OCI-M2 (cell line): ENCODE results near the gene SLC29A3.
"Not testable (repeated sequence)": the region's sequence is repeated elsewhere in the genome, so short reads cannot be mapped to it uniquely, and the experiment has no call there.

Experiments
- DNase-seq: peaks from one replicate; lab custom pipeline; 2025; ENCODE audit not compliant: unreplicated experiment; lab: John Stamatoyannopoulos, UW

The SLC29A3 gene

DNA sequence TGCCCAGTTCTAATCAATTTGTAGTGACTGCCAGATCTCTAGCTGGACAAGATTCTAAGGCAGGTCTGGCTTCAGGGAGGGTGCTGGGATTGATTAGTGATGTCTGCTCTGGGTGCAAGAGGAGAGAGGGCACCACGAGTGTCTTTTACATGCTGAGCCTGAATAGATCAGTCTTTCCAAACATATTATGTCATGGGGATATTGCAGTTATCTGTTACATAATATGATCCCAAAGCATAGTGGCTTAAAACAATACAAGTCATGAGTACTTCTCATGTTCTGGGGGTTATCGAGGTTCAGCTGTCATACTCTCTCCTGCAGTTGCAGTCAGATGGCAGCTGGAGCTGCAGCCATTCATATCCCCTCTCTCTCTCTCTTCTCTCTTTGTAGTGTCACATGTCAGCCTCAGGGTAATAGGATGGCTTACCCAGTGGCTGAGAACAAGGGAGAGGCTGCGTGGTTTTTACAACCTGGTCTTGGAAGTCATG lies 26.0 kb downstream of the SLC29A3 start:
- no peak for DNase-seq

- no peak for DNase-seq
Measured at GRCh38 chr10:71345694-71346093, 26.6 kb downstream of the SLC29A3 start.

DNA sequence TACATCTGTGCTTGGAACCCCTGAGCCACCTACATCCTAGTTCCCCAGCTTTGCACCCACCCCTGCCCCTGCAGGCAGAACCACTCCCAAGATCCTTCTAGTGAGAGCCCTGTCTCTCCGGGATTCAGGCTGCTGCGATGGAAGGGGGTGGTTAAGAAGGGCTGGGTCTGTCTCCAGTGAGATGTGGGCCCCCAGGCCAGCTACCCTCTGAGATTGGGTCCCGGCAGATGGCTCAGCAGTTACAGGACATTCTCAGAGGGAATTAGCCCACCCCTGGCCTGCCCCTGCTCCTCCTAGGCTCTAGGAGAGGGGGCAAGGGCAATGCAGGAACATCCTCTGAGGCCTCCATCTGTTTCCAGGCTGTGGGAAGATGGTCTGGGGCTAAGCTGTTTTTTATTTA lies 27.7 kb downstream of the SLC29A3 start:
- DNase-seq: no peak

- no peak for DNase-seq
Measured at GRCh38 chr10:71347587-71348395, 28.7 kb downstream of the SLC29A3 start.

GRCh38 chr10:71348850-71349249 lies 29.8 kb downstream of the SLC29A3 start:
- DNase-seq: no peak

DNA sequence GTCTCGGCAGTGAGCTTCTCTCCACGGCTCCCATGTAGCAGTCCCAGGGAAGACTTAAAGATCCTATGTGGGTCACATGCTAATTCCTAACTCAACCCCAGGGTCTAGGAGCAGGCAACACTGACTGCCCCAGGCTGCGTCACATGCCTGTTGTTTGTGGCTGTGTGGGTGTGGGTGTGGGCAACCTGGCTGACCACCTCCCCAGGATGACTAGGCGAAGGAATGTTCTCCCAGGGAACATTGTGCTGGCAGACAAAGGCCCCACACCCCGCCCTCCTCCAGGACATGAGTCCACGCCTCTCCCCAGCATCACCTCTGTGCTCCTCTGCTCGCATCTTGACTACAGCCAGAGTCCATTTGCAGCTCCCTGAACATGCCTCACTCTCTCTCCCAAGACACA lies 30.3 kb downstream of the SLC29A3 start:
- DNase-seq: no peak

- no peak for DNase-seq
Measured at GRCh38 chr10:71351087-71351486, 32.0 kb downstream of the SLC29A3 start.

GRCh38 chr10:71351628-71352319 lies 32.7 kb downstream of the SLC29A3 start:
- DNase-seq: no peak

DNA sequence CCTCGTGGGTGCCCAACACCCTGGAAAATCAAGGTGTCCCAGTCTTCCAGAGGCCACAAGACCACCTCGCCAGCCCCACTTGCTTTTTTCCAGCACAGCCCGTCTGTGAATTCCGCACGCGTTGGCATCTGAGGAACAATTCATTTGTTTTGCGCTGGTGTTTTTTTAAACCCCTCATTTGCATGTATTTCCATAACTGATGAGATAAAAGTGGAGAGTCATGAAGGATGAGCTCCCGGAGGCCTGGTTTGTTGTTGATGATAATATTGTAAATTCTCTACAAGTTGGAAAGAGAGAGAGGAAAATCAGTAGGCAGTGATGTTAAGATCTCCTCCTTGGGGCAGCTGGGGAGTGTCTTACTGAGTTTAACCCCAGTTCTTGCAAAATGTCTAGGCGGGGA lies 34.6 kb downstream of the SLC29A3 start:
- no peak for DNase-seq

DNA sequence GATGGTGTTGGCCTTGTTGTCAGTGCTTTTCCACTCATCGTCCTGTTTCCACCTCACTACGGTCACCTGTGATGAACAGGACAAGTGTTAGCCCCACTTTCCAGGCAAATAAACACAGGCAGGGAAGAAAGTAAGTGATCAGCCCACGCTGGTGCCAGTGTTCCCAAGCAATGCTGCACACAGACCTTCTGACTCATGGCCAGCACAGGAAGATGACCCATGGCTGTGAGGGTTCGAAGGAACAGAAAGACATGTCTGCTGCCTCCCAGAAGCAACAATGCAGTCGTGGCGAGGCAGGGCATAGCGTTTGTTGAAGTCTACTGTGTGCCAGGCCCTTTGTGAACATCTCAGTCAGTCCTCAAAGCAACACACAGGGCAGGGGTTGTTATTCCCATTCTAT lies 35.7 kb downstream of the SLC29A3 start:
- DNase-seq: no peak

- no peak for DNase-seq
Measured at GRCh38 chr10:71355886-71356285, 36.8 kb downstream of the SLC29A3 start.

DNA sequence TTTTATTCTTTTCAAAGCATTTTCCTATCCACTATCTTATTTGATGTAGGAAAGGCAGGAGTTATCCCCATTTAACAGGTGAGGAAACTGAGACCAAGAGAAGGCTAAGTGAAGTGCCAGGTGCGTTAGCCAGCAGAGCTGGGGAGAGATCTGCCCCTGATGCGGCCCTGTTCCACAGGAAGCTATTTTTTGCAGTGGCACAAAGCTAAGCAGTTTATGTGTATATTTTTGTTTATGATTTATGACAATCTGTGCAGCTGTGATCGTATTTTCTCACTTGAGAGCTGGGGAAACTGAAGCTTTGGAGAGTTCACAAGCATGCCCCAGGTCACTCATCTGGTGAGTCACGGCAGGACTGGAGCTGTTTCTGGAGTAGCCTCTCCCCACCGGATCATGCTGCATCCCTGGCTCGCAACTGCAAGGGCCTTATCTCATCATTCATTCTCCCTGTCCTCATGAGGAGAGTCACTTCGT lies 38.8 kb downstream of the SLC29A3 start:
- DNase-seq: no peak

DNA sequence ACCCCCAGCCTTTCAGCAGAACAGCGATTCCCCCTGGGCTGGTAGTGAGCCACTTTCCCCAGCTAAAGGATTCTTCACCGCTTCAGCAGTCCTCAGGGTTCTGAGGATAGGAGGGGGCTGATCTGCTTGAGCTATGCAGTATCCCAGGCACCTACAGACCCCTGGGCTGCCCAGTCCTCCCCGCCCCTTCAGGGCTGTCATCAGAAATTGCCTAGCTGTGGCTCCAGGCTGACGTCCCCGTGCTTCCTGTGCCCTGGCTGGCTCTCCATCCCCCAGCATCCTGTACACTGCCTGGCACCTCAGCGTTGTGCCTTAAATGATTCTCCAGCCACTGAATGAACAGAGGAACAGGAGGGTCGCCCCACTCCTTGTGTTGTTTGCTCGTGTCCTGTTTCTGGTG lies 39.2 kb downstream of the SLC29A3 start:
- no peak for DNase-seq

DNA sequence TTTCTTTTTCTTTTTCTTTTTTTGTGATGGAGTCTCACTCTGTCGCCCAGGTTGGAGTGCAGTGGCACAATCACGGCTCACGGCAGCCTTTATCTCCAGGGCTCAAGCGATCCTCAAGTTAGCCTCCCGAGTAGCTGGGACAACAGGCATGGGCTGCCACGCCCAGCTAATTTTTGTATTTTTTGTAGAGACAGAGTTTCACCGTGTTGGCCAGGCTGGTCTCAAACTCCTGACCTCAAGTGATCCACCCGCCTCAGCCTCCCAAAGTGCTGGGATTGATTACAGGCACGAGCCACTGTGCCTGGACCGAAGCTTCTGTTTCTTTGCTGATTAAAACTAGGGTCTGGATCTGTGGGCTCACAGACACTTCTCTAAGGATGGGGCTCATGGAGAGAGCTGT lies 39.8 kb downstream of the SLC29A3 start:
- not testable (repeated sequence) for DNase-seq

GRCh38 chr10:71359364-71360046 lies 40.4 kb downstream of the SLC29A3 start:
- no peak for DNase-seq

DNA sequence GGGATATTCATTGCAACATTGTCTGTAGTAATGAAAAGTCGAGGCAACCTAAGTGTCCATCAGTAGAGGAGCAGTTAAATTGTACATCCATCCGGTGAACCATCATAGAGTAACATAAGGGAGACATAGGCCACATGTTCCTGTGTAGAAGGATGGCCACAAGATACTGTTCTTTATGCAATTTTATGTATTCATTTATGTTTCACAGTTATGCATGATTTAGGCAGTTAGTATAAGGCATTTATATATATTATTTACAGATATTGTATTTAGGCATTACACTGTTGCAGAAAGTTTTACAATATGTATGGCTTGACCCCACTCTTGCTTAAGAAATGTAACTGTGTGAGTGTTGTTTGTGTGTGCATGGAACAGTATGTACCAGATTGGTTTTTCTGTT lies 41.7 kb downstream of the SLC29A3 start:
- DNase-seq: no peak

DNA sequence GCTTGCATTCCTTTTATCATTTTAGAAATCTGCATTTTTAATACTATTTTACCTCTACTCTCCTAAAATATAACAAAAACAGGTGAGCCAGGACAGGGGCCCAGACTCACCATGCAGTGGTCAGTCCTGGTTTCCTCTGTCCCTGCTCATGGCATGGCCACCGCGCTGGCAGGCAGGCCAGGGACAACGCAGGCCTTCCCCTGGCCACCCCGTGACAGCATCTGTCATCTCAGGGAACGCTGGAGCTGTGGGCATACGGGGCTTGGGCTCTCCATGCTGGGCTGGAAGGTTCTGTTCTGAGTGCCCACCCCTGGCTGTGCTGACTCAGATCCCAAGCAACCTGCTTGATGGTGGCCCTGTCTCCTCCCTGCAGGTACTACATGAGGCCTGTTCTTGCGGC lies 42.5 kb downstream of the SLC29A3 start:
- DNase-seq: no peak

DNA sequence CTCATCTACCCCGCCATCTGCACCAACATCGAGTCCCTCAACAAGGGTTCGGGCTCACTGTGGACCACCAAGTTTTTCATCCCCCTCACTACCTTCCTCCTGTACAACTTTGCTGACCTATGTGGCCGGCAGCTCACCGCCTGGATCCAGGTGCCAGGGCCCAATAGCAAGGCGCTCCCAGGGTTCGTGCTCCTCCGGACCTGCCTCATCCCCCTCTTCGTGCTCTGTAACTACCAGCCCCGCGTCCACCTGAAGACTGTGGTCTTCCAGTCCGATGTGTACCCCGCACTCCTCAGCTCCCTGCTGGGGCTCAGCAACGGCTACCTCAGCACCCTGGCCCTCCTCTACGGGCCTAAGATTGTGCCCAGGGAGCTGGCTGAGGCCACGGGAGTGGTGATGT lies 43.1 kb downstream of the SLC29A3 start:
- no peak for DNase-seq

DNA sequence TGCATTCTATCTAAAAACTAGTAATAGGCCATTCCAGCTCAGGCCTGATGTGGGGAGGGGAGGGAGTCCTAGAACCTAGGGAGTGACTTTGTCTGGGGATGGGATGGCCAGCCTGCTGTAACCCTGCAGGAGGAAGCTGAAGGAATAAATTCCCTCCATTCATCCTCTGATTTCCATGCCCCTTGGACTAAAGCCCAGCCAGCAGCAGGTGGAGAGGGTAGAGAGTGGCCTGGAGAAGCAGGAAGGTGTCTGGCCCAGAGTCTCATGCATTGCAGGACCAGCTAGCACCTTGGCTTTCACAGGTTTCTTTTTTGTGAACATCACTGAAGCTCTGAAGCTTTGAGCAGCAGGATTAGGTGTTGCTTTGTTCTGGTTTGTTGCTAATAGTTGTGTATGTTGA lies 44.9 kb downstream of the SLC29A3 start:
- DNase-seq: no peak

DNA sequence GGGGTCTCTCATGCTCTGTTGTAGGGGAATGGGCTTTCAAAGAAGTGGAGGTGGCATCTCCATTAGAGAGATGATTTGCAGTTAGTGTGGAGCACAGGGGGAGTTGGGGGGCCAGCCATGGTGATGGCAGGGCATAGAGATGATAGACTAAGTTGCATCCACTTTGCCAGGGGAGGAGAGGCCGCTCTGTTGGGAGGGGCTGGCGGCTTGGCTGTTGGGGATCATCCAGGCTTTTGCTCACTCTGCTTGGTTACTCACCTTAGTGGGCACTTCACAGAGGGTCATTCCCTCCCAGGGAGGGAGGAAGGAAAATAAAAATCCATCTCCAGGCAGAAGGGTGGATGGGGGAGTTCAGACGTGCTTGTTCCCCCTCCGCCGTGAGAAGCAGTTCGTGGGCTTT lies 46.3 kb downstream of the SLC29A3 start:
- DNase-seq: no peak

DNA sequence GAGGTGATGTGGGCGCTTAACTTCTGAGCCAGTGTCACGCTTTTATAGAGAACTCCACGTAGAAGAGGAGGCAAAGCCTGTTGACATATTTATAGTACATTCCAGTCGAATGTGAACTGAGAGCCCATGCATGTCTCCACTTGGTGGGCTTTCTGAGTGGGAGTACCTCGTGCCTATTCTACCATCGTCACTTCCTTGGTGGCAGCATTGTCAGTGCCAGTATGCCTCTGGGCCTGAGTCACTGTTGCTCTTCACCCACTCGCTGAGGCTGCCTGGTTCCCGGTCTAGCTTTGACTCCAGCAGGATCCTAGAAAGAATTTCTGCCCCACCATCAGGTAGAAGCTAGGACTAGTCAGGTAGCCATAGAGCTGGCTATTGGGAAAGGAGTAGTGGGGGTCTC lies 47.6 kb downstream of the SLC29A3 start:
- no peak for DNase-seq

DNA sequence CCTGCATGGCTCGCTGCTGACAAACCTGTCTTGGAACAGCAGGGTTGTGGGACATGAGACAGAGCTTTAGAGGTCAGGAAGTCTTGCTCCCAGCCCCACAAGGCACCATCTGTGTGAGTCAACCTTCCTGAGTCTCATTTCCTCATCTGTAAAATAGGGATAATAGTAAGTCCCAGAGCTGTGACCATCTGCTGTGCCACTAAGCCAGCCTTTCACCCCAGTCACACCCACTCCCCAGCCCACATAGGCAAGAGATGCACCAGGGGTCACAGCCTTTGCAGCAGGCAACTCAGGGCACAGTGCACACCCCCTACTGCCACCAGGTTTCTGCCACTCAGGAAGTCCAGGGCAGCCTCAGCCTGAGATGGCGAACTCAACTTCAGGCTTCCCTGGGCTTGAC lies 48.2 kb downstream of the SLC29A3 start:
- DNase-seq: no peak
